CD4-positive, CD25-positive, alpha-beta regulatory T cell (primary cell): ENCODE data around the gene TENM4. TPM values are rescaled to one million over a fixed set of nuclear protein-coding genes. Genes with fewer than 3 reads are reported as not detected.

Source experiments
- ATAC-seq, 2 donors: fragments of 150-1000 bp; cut with Tn5 transposase; one replicate each; pipeline ENCODE4 v1.10.0; 2021; ENCODE audit warnings: low read depth in 2 of 2, moderate number of reproducible peaks in 2 of 2, moderate library complexity in 1 of 2
- DNase-seq, 3 donors: peaks; one replicate each; pipeline versions ENCODE4 v3.0.0 to v3.0.0-alpha.2; 2012 to 2022; ENCODE audit warnings: mixed read lengths in 1 of 3
- H3K27ac ChIP-seq: one replicate; pipeline ENCODE4 v1.7.0; 2013; ENCODE audit warnings: mild to moderate bottlenecking, low read length; ENCODE audit not compliant: insufficient read depth, poor library complexity, severe bottlenecking
- H3K27me3 ChIP-seq: one replicate; pipeline ENCODE4 v1.7.0; 2013; ENCODE audit warnings: low read length; ENCODE audit not compliant: control insufficient read depth, insufficient read depth
- H3K36me3 ChIP-seq: one replicate; pipeline ENCODE4 v1.7.0; 2013; ENCODE audit warnings: mild to moderate bottlenecking, low read length, moderate library complexity; ENCODE audit not compliant: control insufficient read depth, insufficient read depth
- H3K4me1 ChIP-seq: 2 replicates; pipeline ENCODE4 v1.7.0; 2013; ENCODE audit warnings: mild to moderate bottlenecking, low read length; ENCODE audit not compliant: insufficient read depth, control insufficient read depth, poor library complexity, severe bottlenecking
- H3K4me3 ChIP-seq: one replicate; pipeline ENCODE4 v1.7.0; 2013; ENCODE audit warnings: low read depth, mild to moderate bottlenecking, low read length, moderate library complexity
- H3K9me3 ChIP-seq, 2 experiments: 1 replicate in 1 of 2; 2 replicates in 1 of 2; pipeline ENCODE4 v1.7.0; 2013; ENCODE audit warnings: low read length in 2 of 2, mild to moderate bottlenecking in 1 of 2, moderate library complexity in 1 of 2; ENCODE audit not compliant: control insufficient read depth in 2 of 2
- H3K27ac Mint-ChIP-seq, 3 donors: one replicate each; pipeline ENCODE4 v1.8.0; 2020 to 2022; ENCODE audit warnings: mild to moderate bottlenecking in 3 of 3, mixed read lengths in 3 of 3, moderate library complexity in 2 of 3
- H3K27me3 Mint-ChIP-seq: one replicate; pipeline ENCODE4 v1.8.0; 2022; ENCODE audit warnings: mild to moderate bottlenecking, mixed read lengths
- H3K36me3 Mint-ChIP-seq: one replicate; pipeline ENCODE4 v1.8.0; 2020; ENCODE audit warnings: mixed read lengths
- H3K4me1 Mint-ChIP-seq, 4 donors: one replicate each; pipeline ENCODE4 v1.8.0; 2020 to 2022; ENCODE audit warnings: mixed read lengths in 4 of 4, mild to moderate bottlenecking in 1 of 4
- H3K4me3 Mint-ChIP-seq, 4 donors: one replicate each; pipeline ENCODE4 v1.8.0; 2020 to 2022; ENCODE audit warnings: mild to moderate bottlenecking in 4 of 4, mixed read lengths in 4 of 4, moderate library complexity in 3 of 4
- H3K9me3 Mint-ChIP-seq, 7 donors: one replicate each; pipeline ENCODE4 v1.8.0; 2020 to 2022; ENCODE audit warnings: mixed read lengths in 7 of 7, mild to moderate bottlenecking in 3 of 7, moderate library complexity in 2 of 7
- polyA plus RNA-seq, 4 donors: library from polyadenylated mRNA; unstranded; fragments of 300-500 nt; fragmentation: Illumina TruSeq; gene quantifications; one replicate each; pipeline ENCODE4 v1.2.3, GENCODE V29; 2021
- total RNA-seq: library from RNA; stranded (reverse); gene quantifications from one replicate; pipeline ENCODE4 v1.2.3, GENCODE V29; 2022

The TENM4 gene
- total and polyA plus RNA-seq, 5 donors from 2014 or later: 0.02 TPM; not detected in 4

GRCh38 chr11:79074547-79074946 lies 366.3 kb downstream of the TENM4 start:
- H3K4me3 ChIP-seq: no peak overlapping the region
- H3K36me3 Mint-ChIP-seq: no peaks in the 10 kb centered on the region
- no peaks in the 10 kb centered on the region for H3K9me3 Mint-ChIP-seq
- no peaks in the 10 kb centered on the region for H3K36me3 ChIP-seq
- peaks cover 5% of the 10 kb centered on the region for H3K27me3 Mint-ChIP-seq
- H3K4me3 Mint-ChIP-seq: no peak overlapping the region
- DNase-seq: no peak
- no peak overlapping the region for H3K27ac Mint-ChIP-seq
- no peaks in the 10 kb centered on the region for H3K27me3 ChIP-seq
- H3K27ac ChIP-seq: no peak overlapping the region
- H3K4me1 ChIP-seq: no peaks in the 10 kb centered on the region
- no peaks in the 10 kb centered on the region for H3K9me3 ChIP-seq
- no peaks in the 10 kb centered on the region for H3K4me1 Mint-ChIP-seq
- ATAC-seq: no peak

DNA sequence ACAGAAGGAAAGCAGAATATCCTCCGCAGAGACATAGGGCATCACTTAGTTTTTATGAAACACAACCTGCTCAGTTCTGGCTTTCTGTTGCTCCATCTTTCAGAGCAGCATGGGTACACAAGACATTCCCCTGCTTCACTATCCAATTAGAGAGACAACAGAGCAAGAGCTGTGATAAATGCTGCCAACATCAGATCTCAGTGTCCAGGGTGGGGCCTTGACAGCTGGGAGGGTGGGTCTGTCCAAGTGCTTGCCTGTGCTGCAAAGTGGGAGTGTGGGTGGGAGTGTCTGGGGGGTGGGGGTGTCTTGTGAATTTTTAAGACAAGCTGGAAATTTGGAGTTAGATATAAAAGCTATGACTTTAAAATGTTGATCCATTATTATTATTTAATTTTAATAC lies 369.6 kb downstream of the TENM4 start:
- H3K27me3 ChIP-seq: no peaks in the 10 kb centered on the region
- H3K4me1 ChIP-seq: no peaks in the 10 kb centered on the region
- H3K4me1 Mint-ChIP-seq: peaks cover 0 to 2% (median 0%) of the 10 kb centered on the region in 4 donors
- ATAC-seq (no peak), DNase-seq (no peak)
- H3K36me3 Mint-ChIP-seq: no peaks in the 10 kb centered on the region
- no peaks in the 10 kb centered on the region for H3K36me3 ChIP-seq
- H3K27ac Mint-ChIP-seq: no peak overlapping the region
- H3K4me3 Mint-ChIP-seq: no peak overlapping the region
- H3K27ac ChIP-seq: no peak overlapping the region
- H3K9me3 Mint-ChIP-seq: no peaks in the 10 kb centered on the region
- no peaks in the 10 kb centered on the region for H3K27me3 Mint-ChIP-seq
- H3K9me3 ChIP-seq: no peaks in the 10 kb centered on the region
- no peak overlapping the region for H3K4me3 ChIP-seq

GRCh38 chr11:79070518-79070917 lies 370.3 kb downstream of the TENM4 start:
- Mint-ChIP-seq H3K27me3 (no peaks in the 10 kb centered on the region), H3K27ac (no peak overlapping the region), H3K4me1 (peaks cover 0 to 2% (median 0%) of the 10 kb centered on the region in 4 donors), H3K9me3 (no peaks in the 10 kb centered on the region), H3K4me3 (no peak overlapping the region), H3K36me3 (no peaks in the 10 kb centered on the region)
- H3K27me3 ChIP-seq: no peaks in the 10 kb centered on the region
- H3K9me3 ChIP-seq: no peaks in the 10 kb centered on the region
- ATAC-seq: no peak
- no peak overlapping the region for H3K27ac ChIP-seq
- DNase-seq: no peak
- H3K4me3 ChIP-seq: no peak overlapping the region
- no peaks in the 10 kb centered on the region for H3K36me3 ChIP-seq
- H3K4me1 ChIP-seq: no peaks in the 10 kb centered on the region

GRCh38 chr11:79069504-79069903 lies 371.3 kb downstream of the TENM4 start:
- no peaks in the 10 kb centered on the region for H3K9me3 Mint-ChIP-seq
- DNase-seq (no peak), ATAC-seq (no peak)
- H3K4me3 ChIP-seq: no peak overlapping the region
- no peaks in the 10 kb centered on the region for H3K36me3 Mint-ChIP-seq
- H3K36me3 ChIP-seq: no peaks in the 10 kb centered on the region
- no peaks in the 10 kb centered on the region for H3K27me3 Mint-ChIP-seq
- no peaks in the 10 kb centered on the region for H3K4me1 ChIP-seq
- H3K27ac Mint-ChIP-seq: no peak overlapping the region
- no peaks in the 10 kb centered on the region for H3K9me3 ChIP-seq
- no peaks in the 10 kb centered on the region for H3K27me3 ChIP-seq
- no peak overlapping the region for H3K27ac ChIP-seq
- no peak overlapping the region for H3K4me3 Mint-ChIP-seq
- H3K4me1 Mint-ChIP-seq: peaks cover 0 to 2% (median 0%) of the 10 kb centered on the region in 4 donors

GRCh38 chr11:79068356-79068755 lies 372.5 kb downstream of the TENM4 start:
- Histone ChIP-seq H3K9me3 (no peaks in the 10 kb centered on the region), H3K27me3 (no peaks in the 10 kb centered on the region), H3K27ac (no peak overlapping the region), H3K4me1 (no peaks in the 10 kb centered on the region), H3K36me3 (no peaks in the 10 kb centered on the region), H3K4me3 (no peak overlapping the region)
- Mint-ChIP-seq H3K27me3 (no peaks in the 10 kb centered on the region), H3K9me3 (no peaks in the 10 kb centered on the region), H3K4me1 (peaks cover 0 to 2% (median 0%) of the 10 kb centered on the region in 4 donors), H3K27ac (peak overlapping the region in 1 of 3 donors; percentile 41), H3K36me3 (no peaks in the 10 kb centered on the region), H3K4me3 (no peak overlapping the region)
- no peak for ATAC-seq
- no peak for DNase-seq

DNA sequence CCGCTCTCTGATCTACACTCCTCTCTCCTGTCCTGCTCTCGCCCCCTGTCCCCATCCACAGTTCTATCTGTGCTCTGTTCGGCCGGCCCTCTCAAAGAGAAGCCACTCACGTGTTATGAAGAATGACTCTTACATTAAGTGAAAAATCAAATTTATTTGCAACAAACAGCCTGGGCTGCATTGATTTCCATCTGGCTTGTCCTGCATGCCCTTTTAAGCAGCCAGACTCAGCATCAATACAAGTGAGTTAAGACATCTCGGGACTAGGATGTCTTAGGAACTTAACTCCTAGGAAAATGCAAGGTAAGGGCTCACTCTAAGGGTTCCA lies 373.5 kb downstream of the TENM4 start:
- H3K27me3 Mint-ChIP-seq: no peaks in the 10 kb centered on the region
- no peaks in the 10 kb centered on the region for H3K9me3 ChIP-seq
- ATAC-seq (no peak), DNase-seq (no peak)
- peaks cover 0 to 2% (median 0%) of the 10 kb centered on the region in 4 donors for H3K4me1 Mint-ChIP-seq
- H3K4me3 ChIP-seq: no peak overlapping the region
- no peaks in the 10 kb centered on the region for H3K9me3 Mint-ChIP-seq
- no peaks in the 10 kb centered on the region for H3K36me3 ChIP-seq
- H3K4me1 ChIP-seq: no peaks in the 10 kb centered on the region
- H3K36me3 Mint-ChIP-seq: no peaks in the 10 kb centered on the region
- H3K27ac Mint-ChIP-seq: no peak overlapping the region
- H3K27me3 ChIP-seq: no peaks in the 10 kb centered on the region
- no peak overlapping the region for H3K27ac ChIP-seq
- H3K4me3 Mint-ChIP-seq: no peak overlapping the region

DNA sequence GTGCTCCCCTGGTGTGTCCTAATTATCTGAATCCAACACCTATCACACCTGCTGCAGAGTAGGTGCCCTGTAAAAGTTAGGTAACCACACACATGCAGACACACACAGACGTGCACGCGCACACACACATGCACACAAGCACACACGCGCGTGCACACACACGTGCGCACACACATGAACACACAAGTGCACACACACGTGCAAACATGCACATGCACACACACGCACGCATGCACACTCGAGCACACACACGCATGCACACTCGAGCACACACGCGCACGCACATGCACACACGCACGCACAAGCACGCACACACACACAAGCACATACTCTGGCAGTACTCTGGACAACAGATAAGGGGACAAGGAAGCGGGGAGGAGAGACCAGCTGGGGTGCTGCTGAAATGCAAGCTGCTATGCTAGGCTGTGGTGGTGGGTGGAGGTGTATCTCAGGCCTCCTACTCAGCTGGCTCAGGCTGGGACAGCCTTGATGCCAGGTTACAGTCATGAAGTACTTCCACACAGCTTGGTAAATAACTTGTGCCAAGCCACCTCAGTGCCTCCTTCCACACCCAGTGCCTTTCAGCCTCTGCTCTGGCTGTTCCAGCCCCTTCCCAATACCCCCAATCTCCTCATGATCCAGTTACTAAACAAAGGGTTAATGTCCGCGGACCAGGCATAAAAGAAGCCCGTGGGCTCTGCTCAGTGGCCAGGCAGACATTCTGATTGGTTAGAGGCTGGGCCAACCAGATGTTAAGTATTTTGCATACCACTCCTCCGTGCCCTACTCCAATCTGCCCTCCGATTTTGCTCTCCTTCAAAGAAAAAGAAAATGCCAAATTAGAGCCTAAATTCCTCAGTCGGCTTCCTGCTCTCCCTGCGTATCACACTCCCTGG lies 374.1 kb downstream of the TENM4 start:
- Mint-ChIP-seq H3K4me1 (peaks cover 0 to 2% (median 0%) of the 10 kb centered on the region in 4 donors), H3K9me3 (no peaks in the 10 kb centered on the region), H3K4me3 (no peak overlapping the region), H3K27ac (peak overlapping the region in 1 of 3 donors; percentile 52), H3K27me3 (no peaks in the 10 kb centered on the region), H3K36me3 (no peaks in the 10 kb centered on the region)
- H3K9me3 ChIP-seq: no peaks in the 10 kb centered on the region
- no peaks in the 10 kb centered on the region for H3K36me3 ChIP-seq
- H3K27me3 ChIP-seq: no peaks in the 10 kb centered on the region
- ATAC-seq (no peak), DNase-seq (no peak)
- no peak overlapping the region for H3K4me3 ChIP-seq
- H3K4me1 ChIP-seq: no peaks in the 10 kb centered on the region
- H3K27ac ChIP-seq: no peak overlapping the region
